ENCODE data around the gene HERC6.

DNA sequence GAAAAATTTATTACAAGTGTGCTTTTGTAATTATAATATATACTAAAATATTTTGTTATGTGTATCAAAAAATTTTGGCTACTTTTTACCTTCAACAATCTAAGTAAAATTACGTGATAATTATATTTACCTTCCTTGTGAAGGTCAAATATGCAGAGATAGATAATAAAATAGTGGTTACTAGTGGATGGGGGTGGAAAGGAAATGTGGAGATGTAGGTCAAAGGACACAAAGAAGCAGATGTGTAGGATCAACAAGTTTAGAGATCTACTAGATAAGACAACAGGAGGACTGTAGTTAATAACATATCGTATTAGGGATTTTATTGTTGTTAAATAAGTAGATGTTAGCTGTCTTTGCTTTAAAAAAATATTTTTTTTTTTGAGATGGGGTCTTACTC is 99.6 kb downstream of the HERC6 start:
- TF ChIP-seq, protein P1, sequence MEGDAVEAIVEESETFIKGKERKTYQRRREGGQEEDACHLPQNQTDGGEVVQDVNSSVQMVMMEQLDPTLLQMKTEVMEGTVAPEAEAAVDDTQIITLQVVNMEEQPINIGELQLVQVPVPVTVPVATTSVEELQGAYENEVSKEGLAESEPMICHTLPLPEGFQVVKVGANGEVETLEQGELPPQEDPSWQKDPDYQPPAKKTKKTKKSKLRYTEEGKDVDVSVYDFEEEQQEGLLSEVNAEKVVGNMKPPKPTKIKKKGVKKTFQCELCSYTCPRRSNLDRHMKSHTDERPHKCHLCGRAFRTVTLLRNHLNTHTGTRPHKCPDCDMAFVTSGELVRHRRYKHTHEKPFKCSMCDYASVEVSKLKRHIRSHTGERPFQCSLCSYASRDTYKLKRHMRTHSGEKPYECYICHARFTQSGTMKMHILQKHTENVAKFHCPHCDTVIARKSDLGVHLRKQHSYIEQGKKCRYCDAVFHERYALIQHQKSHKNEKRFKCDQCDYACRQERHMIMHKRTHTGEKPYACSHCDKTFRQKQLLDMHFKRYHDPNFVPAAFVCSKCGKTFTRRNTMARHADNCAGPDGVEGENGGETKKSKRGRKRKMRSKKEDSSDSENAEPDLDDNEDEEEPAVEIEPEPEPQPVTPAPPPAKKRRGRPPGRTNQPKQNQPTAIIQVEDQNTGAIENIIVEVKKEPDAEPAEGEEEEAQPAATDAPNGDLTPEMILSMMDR (IDR thresholded peaks at IDR 0.05), result no peak
- TF ChIP-seq POLR2A (IDR thresholded peaks at IDR 0.05), result no peak
